ENCODE measurements around the gene CBR1.

- TF ChIP-seq EZH2 (IDR thresholded peaks at IDR 0.05; ENCODE audit: insufficient read depth, poor library complexity, severe bottlenecking) (no peak), EZH2phosphoT487 (IDR thresholded peaks at IDR 0.05; ENCODE audit: insufficient read depth, low read depth) (no peak)
Observed at GRCh38 chr21:36039861-36040260, 30.0 kb upstream of the CBR1 start.
